Stimulated activated naive CD8-positive, alpha-beta T cell treated with anti-CD3 and anti-CD28 coated beads, Interleukin-15, Interleukin-2, amounts not matched to agents 100 ng/mL and 50 ng/mL, for 24 hours (primary cell): ENCODE data around the gene NOS1AP.

Experiments used
- H3K27ac Mint-ChIP-seq: one replicate; pipeline ENCODE4 v1.8.0; 2021; ENCODE audit warnings: mild to moderate bottlenecking, mixed read lengths
- H3K27me3 Mint-ChIP-seq: one replicate; pipeline ENCODE4 v1.8.0; 2021; ENCODE audit warnings: mixed read lengths
- H3K36me3 Mint-ChIP-seq: one replicate; pipeline ENCODE4 v1.8.0; 2021; ENCODE audit warnings: low read depth, mixed read lengths
- H3K4me1 Mint-ChIP-seq: one replicate; pipeline ENCODE4 v1.8.0; 2021; ENCODE audit warnings: low read depth, mixed read lengths
- H3K4me3 Mint-ChIP-seq: one replicate; pipeline ENCODE4 v1.8.0; 2021; ENCODE audit warnings: mild to moderate bottlenecking, mixed read lengths
- H3K9me3 Mint-ChIP-seq: one replicate; pipeline ENCODE4 v1.8.0; 2021; ENCODE audit warnings: mixed read lengths

The NOS1AP gene

DNA sequence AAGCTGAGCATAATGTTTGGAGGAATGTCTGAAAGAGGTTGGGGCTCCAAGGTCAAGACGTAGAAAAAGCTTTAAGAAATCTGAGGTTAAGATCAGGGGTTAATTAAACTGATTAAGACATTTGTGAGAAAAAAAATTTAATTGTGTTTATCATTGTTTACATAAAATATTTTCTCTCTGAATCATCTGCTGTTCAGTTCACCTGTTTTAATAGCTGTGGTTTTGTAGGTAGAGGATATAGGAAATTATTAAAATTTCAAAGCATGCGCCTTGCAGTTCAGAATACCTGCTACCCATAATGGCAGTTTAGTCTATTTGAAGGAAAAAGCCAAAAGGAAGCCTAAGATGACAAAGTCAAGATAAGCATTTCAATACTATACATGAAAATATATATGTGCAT lies 154.0 kb downstream of the NOS1AP start:
- no peak overlapping the region for H3K4me3 Mint-ChIP-seq
- H3K9me3 Mint-ChIP-seq, result no peaks in the 10 kb centered on the region
- H3K4me1 Mint-ChIP-seq, result no peaks in the 10 kb centered on the region
- no peak overlapping the region for H3K27ac Mint-ChIP-seq
- no peaks in the 10 kb centered on the region for H3K36me3 Mint-ChIP-seq
- H3K27me3 Mint-ChIP-seq, result peaks cover 21% of the 10 kb centered on the region

DNA sequence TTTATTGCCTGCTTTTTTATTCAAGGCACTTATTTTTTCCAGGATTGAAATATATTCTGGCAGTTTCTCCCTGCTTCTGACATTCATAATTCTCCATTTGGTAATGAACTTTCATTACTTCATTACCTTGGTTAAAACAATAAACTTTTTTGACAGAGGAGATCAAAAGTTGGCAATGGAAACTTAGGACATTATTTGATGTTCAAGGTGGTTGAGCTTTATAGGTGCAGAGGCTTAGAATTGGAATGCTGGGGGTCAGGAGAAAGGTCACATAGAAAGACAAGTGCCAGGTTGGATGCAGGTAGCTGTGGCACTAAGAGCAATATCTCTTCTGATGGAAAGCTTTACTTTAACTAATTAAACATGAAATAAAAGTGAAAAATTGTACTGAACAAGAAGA lies 154.8 kb downstream of the NOS1AP start:
- Mint-ChIP-seq H3K4me1 (no peaks in the 10 kb centered on the region), H3K36me3 (no peaks in the 10 kb centered on the region), H3K4me3 (no peak overlapping the region), H3K9me3 (no peaks in the 10 kb centered on the region), H3K27ac (no peak overlapping the region), H3K27me3 (peaks cover 21% of the 10 kb centered on the region)

- no peak overlapping the region for H3K27ac Mint-ChIP-seq
- no peaks in the 10 kb centered on the region for H3K36me3 Mint-ChIP-seq
- H3K4me3 Mint-ChIP-seq, result no peak overlapping the region
- H3K4me1 Mint-ChIP-seq, result no peaks in the 10 kb centered on the region
- H3K27me3 Mint-ChIP-seq, result peaks cover 7% of the 10 kb centered on the region
- H3K9me3 Mint-ChIP-seq, result no peaks in the 10 kb centered on the region
These were observed 159.1 kb downstream of the NOS1AP start for GRCh38 chr1:162228586-162228985.

DNA sequence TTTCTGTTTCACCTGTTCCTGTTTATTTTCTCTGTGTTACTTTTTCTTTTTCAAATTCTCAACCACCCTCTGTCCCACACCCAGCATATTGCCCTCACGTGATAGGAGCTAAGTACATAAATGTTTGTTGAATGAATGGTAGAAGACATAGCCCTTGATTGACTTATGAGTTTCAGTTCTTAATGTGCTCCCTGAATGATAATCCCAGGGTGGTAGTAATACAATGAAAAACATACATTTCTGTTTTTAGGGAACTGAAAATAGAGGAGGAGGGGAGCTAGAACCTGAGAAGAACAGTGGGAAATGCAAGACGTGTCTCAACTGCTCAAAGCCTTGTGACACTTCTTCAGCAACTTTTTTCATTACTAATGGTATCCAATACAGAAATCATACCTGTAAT lies 160.1 kb downstream of the NOS1AP start:
- no peaks in the 10 kb centered on the region for H3K36me3 Mint-ChIP-seq
- H3K9me3 Mint-ChIP-seq, result no peaks in the 10 kb centered on the region
- H3K4me1 Mint-ChIP-seq, result no peaks in the 10 kb centered on the region
- H3K27me3 Mint-ChIP-seq, result peaks cover 6% of the 10 kb centered on the region
- no peak overlapping the region for H3K27ac Mint-ChIP-seq
- no peak overlapping the region for H3K4me3 Mint-ChIP-seq

- Mint-ChIP-seq H3K4me3 (no peak overlapping the region), H3K27me3 (peaks cover 9% of the 10 kb centered on the region), H3K9me3 (no peaks in the 10 kb centered on the region), H3K36me3 (no peaks in the 10 kb centered on the region), H3K27ac (no peak overlapping the region), H3K4me1 (no peaks in the 10 kb centered on the region)
These were observed 160.6 kb downstream of the NOS1AP start for GRCh38 chr1:162230096-162230495.

DNA sequence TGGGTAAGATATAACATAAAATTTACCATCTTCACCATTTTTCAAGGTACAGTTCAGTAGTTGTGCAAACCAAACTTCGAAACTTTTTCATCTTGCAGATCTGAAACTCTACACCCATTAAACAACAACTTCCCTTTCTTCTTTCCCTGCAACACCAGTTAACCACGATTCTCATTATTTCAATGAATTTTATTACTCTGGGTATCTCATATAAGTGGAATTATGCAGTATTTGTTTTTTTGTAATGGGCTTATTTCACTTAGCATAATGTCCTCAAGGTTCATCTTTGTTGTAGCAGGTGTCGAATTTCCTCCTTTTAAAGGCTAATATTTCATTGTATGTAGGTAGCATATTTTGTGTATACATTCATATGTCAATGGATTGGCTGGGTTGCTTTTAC lies 161.0 kb downstream of the NOS1AP start:
- no peaks in the 10 kb centered on the region for H3K4me1 Mint-ChIP-seq
- no peak overlapping the region for H3K27ac Mint-ChIP-seq
- H3K36me3 Mint-ChIP-seq, result no peaks in the 10 kb centered on the region
- no peak overlapping the region for H3K4me3 Mint-ChIP-seq
- no peaks in the 10 kb centered on the region for H3K9me3 Mint-ChIP-seq
- H3K27me3 Mint-ChIP-seq, result peaks cover 12% of the 10 kb centered on the region

DNA sequence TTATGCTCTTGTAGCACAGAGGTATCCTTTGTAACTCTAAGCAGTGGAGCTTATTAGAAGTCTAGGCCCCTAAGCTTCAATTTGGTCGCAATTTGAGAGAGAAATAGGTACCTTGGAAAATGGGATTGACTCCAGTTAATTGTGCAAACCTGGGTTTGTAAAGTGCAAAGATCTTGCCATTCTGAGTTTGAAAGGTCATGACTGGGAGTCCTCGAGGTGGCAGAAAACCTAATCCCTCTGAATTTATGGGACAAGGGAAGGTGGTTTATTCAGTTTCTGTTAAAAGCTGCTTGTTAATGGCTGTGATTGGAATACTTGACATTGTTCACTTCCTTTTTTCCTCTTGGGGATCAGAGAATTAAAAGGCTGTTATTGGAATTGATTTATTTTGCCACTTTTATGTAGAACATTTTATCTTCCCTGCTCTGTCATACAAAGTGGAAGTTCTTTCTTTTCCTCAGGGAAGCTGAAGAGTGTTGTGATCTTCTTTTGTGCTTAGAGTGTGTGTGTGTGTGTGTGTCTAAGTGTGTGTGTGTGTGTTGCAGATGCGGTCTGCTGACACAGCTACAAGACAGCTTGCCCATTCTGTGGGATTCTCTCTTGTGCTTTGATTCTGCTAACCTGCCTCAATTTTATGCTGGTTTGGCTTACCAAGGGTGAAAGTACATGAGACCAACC lies 162.7 kb downstream of the NOS1AP start:
- no peaks in the 10 kb centered on the region for H3K4me1 Mint-ChIP-seq
- H3K9me3 Mint-ChIP-seq, result no peaks in the 10 kb centered on the region
- H3K27ac Mint-ChIP-seq, result no peak overlapping the region
- H3K36me3 Mint-ChIP-seq, result no peaks in the 10 kb centered on the region
- no peak overlapping the region for H3K4me3 Mint-ChIP-seq
- peaks cover 21% of the 10 kb centered on the region for H3K27me3 Mint-ChIP-seq

DNA sequence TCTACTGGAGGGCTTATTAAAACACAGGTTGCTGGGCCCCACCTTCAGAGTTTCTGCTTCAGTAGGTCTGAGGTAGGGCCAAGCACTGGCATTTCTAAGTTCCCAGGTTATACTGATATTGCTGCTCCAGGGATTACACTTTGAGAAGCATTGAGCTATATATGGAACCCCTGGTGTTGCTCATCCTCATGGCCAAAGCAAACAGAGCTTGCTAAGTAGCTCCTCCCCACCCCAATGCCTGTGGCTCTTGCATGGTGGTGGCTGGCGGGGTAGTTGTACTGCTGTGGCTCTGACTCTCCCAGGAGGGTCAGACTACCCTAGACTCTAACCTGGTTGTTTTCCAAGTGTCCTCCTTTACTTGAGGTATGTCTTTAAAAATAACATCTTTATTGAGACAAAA lies 163.6 kb downstream of the NOS1AP start:
- Mint-ChIP-seq H3K27ac (no peak overlapping the region), H3K27me3 (peaks cover 21% of the 10 kb centered on the region), H3K9me3 (no peaks in the 10 kb centered on the region), H3K4me3 (no peak overlapping the region), H3K4me1 (no peaks in the 10 kb centered on the region), H3K36me3 (no peaks in the 10 kb centered on the region)

DNA sequence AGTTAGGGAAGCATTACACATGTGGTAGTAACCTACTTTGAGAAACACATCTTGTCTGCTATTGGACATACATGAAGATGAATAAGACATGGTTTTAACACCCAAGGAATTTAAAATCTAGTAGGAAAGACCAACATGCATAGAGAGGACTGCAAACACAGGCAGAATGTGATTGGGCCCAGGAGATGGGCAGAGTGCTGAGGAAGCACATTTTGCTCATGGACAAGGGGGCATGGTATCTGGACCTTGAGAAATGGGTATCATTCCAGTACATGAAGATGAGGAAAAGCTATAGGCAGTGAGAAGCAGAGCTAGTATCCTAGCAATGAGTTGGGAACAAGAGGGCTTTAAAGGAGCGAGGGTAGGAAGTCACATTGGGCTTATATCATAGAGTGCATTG lies 164.4 kb downstream of the NOS1AP start:
- H3K9me3 Mint-ChIP-seq, result no peaks in the 10 kb centered on the region
- no peak overlapping the region for H3K4me3 Mint-ChIP-seq
- no peaks in the 10 kb centered on the region for H3K36me3 Mint-ChIP-seq
- no peak overlapping the region for H3K27ac Mint-ChIP-seq
- H3K4me1 Mint-ChIP-seq, result no peaks in the 10 kb centered on the region
- H3K27me3 Mint-ChIP-seq, result peaks cover 21% of the 10 kb centered on the region

DNA sequence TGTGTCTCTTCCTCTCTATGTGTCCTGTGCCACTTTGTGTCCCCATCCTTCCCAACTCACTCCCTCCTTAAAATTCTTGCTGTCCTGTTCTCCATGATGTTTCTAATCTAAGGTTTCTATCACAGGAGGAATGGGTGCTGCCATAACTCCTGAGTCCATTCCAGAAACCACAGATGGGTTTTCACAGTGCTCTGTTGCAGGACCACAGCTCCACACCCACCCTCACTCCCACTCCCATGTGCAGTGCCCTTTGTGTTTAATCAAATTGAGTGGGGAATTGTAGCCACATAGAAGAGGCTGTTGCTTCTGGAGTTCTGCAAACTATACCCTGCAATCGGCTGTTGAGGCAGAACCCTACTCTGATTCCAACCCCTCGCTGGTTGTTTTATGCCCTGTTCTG lies 165.1 kb downstream of the NOS1AP start:
- no peaks in the 10 kb centered on the region for H3K36me3 Mint-ChIP-seq
- no peaks in the 10 kb centered on the region for H3K9me3 Mint-ChIP-seq
- no peak overlapping the region for H3K4me3 Mint-ChIP-seq
- no peak overlapping the region for H3K27ac Mint-ChIP-seq
- H3K4me1 Mint-ChIP-seq, result no peaks in the 10 kb centered on the region
- peaks cover 25% of the 10 kb centered on the region for H3K27me3 Mint-ChIP-seq

GRCh38 chr1:162235241-162235800 lies 165.8 kb downstream of the NOS1AP start:
- H3K4me3 Mint-ChIP-seq, result no peak overlapping the region
- H3K4me1 Mint-ChIP-seq, result no peaks in the 10 kb centered on the region
- H3K9me3 Mint-ChIP-seq, result no peaks in the 10 kb centered on the region
- no peak overlapping the region for H3K27ac Mint-ChIP-seq
- peaks cover 27% of the 10 kb centered on the region for H3K27me3 Mint-ChIP-seq
- H3K36me3 Mint-ChIP-seq, result no peaks in the 10 kb centered on the region

DNA sequence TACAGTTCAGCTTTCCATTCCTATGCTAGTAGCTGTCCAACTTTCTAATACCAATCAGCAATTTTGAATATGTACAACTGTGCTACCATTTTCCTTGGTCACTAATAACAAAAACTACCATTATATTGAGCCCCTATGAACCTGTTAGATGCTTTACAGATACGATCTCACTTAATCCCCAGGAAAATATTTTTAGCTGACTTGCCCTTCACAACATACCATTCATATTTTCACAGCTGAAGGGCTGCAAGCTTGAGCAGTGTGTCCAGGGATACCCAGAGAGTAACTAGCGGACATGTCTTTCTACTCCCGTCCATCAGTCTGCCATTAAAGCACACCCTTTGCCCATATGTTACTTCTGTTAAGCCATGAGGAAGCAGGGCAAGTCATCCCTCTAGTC lies 166.7 kb downstream of the NOS1AP start:
- H3K36me3 Mint-ChIP-seq, result no peaks in the 10 kb centered on the region
- no peak overlapping the region for H3K27ac Mint-ChIP-seq
- H3K27me3 Mint-ChIP-seq, result peaks cover 36% of the 10 kb centered on the region
- no peaks in the 10 kb centered on the region for H3K9me3 Mint-ChIP-seq
- H3K4me3 Mint-ChIP-seq, result no peak overlapping the region
- no peaks in the 10 kb centered on the region for H3K4me1 Mint-ChIP-seq

- Mint-ChIP-seq H3K36me3 (no peaks in the 10 kb centered on the region), H3K27me3 (peaks cover 36% of the 10 kb centered on the region), H3K27ac (no peak overlapping the region), H3K4me3 (no peak overlapping the region), H3K4me1 (no peaks in the 10 kb centered on the region), H3K9me3 (no peaks in the 10 kb centered on the region)
These were observed 167.1 kb downstream of the NOS1AP start for GRCh38 chr1:162236618-162237017.

- H3K27me3 Mint-ChIP-seq, result peaks cover 43% of the 10 kb centered on the region
- no peak overlapping the region for H3K27ac Mint-ChIP-seq
- no peaks in the 10 kb centered on the region for H3K36me3 Mint-ChIP-seq
- H3K9me3 Mint-ChIP-seq, result no peaks in the 10 kb centered on the region
- no peaks in the 10 kb centered on the region for H3K4me1 Mint-ChIP-seq
- no peak overlapping the region for H3K4me3 Mint-ChIP-seq
These were observed 171.1 kb downstream of the NOS1AP start for GRCh38 chr1:162240577-162240976.

GRCh38 chr1:162242804-162243203 lies 173.3 kb downstream of the NOS1AP start:
- no peaks in the 10 kb centered on the region for H3K36me3 Mint-ChIP-seq
- no peak overlapping the region for H3K4me3 Mint-ChIP-seq
- no peaks in the 10 kb centered on the region for H3K4me1 Mint-ChIP-seq
- no peak overlapping the region for H3K27ac Mint-ChIP-seq
- H3K9me3 Mint-ChIP-seq, result no peaks in the 10 kb centered on the region
- peaks cover 34% of the 10 kb centered on the region for H3K27me3 Mint-ChIP-seq

GRCh38 chr1:162248854-162249535 lies 179.5 kb downstream of the NOS1AP start:
- Mint-ChIP-seq H3K27me3 (peaks cover 7% of the 10 kb centered on the region), H3K36me3 (no peaks in the 10 kb centered on the region), H3K4me3 (no peak overlapping the region), H3K4me1 (no peaks in the 10 kb centered on the region), H3K27ac (no peak overlapping the region), H3K9me3 (no peaks in the 10 kb centered on the region)
